Mammary epithelial cell (primary cell): ENCODE data around the gene ZNF764.

Source experiments
- CTCF ChIP-seq, 2 donors: IDR thresholded peaks in 1 of 2; conservative IDR thresholded peaks in 1 of 2; 2 replicates each; pipeline ENCODE4 v1.5.1; 2011 to 2012; ENCODE audit warnings: inconsistent platforms in 2 of 2, low read length in 2 of 2, mild to moderate bottlenecking in 2 of 2, control low read depth in 1 of 2, low read depth in 1 of 2; ENCODE audit not compliant: insufficient read depth in 1 of 2; ENCODE audit errors: extremely low read depth in 1 of 2
- EZH2 ChIP-seq: IDR thresholded peaks from 2 replicates; pipeline ENCODE4 v1.6.1; 2012; ENCODE audit warnings: low read length, inconsistent platforms, borderline replicate concordance

DNA sequence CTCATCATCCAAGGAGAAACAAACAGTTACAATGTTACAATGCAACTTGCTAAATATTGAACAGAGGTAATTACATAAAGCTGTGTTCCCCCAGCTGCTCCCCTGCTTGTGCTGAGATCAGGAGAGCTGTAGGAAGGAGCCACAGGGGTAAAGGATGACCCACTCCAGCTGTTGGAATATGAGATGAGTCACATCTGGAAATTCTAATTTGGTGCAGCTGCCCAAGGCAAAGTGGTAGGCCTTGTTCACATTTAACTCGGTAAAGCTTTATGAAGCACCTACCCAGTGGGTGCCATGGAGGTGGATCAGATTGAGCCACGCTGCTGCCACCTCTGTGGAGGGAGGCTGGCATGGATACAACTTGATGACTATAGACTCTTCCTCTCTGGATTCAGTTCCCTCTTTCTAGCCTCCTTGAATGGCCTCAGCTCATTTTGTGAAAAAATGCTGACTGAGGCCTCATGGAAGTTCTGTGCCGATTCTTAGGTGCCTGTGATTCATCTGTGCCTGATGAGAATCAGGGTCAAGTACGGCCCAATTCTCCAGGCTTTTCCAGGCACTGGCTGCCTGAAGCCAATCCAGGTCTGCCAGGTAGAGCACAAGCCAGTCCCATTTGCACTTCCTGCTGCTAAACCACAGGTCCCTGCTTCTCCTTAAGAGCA, 44.6 kb upstream of the ZNF764 start:
- TF ChIP-seq CTCF (conservative IDR thresholded peaks at IDR 0.05 in 1 of 2, IDR thresholded peaks at IDR 0.05 in 1 of 2; ENCODE audit: extremely low read depth in 1 of 2, insufficient read depth in 1 of 2, low read depth in 1 of 2, low read length in 2 of 2) (no peak), EZH2 (no peak)
